Body of pancreas (tissue), 4 donors: ENCODE results near the gene KIF1A. TPM values are rescaled to one million over a fixed set of nuclear protein-coding genes. Genes with fewer than 3 reads are reported as not detected.

Experiments
- ATAC-seq: fragments of 150-250 bp; one replicate; pipeline ENCODE4 v1.9.1; 2016
- DNase-seq, 4 donors: peaks; one replicate each; pipeline ENCODE4 v3.0.0-alpha.2; 2019
- H3K27ac ChIP-seq, 4 donors: fragments of 200-600 bp; sonication (generic); 1 replicate in 3 of 4; 2 replicates in 1 of 4; pipeline versions ENCODE4 v1.5.1 to v1.6.1; 2016 to 2019; ENCODE audit warnings: mild to moderate bottlenecking in 1 of 4, mixed read lengths in 1 of 4, moderate library complexity in 1 of 4
- H3K27me3 ChIP-seq, 2 donors: fragments of 200-600 bp; sonication (generic); one replicate each; pipeline ENCODE4 v1.6.0; 2016; ENCODE audit warnings: mild to moderate bottlenecking in 1 of 2
- H3K36me3 ChIP-seq, 2 donors: fragments of 200-600 bp; sonication (generic); replicated peaks in 1 of 2; 2 replicates each; pipeline ENCODE4 v1.5.1; 2016; ENCODE audit warnings: low read depth in 2 of 2; ENCODE audit not compliant: insufficient read depth in 1 of 2
- H3K4me1 ChIP-seq: fragments of 200-600 bp; sonication (generic); one replicate; pipeline ENCODE4 v1.6.0; 2016
- H3K4me3 ChIP-seq, 2 donors: fragments of 200-600 bp; sonication (generic); 1 replicate in 1 of 2; 2 replicates in 1 of 2; pipeline ENCODE4 v1.5.1; 2016 to 2019
- H3K9me3 ChIP-seq, 3 donors: fragments of 200-600 bp; sonication (generic); 1 replicate in 2 of 3; 2 replicates in 1 of 3; pipeline ENCODE4 v1.5.1; 2016
- CTCF ChIP-seq, 7 experiments: fragments of 450-650 bp in 4 of 7; fragments of 200-600 bp in 3 of 7; sonication (generic) in 3 of 7; IDR thresholded peaks; one replicate each; pipeline ENCODE4 v1.5.1; 2016 to 2019; ENCODE audit warnings: antibody characterized with exemption in 7 of 7
- POLR2A ChIP-seq, 3 donors: fragments of 450-650 bp; IDR thresholded peaks; one replicate each; pipeline ENCODE4 v1.6.1; 2016; ENCODE audit warnings: antibody characterized with exemption in 3 of 3, mild to moderate bottlenecking in 2 of 3
- WGBS, 2 donors: methylation state at CpG; one replicate each; pipeline ENCODE4 v1.1.5; 2017; 5-methylcytosine and 5-hydroxymethylcytosine counted together
- intact Hi-C: fragments of 100-400 bp; cut with DNase I; formaldehyde crosslinking; loops from one replicate; pipeline ENCODE4 v1.15.1; 2023
- total RNA-seq, 2 donors: library from RNA; depleted of rRNA; stranded (reverse); fragments of >200 nt; gene quantifications; one replicate each; pipeline ENCODE4 v1.1.0, GENCODE V29; 2016

The KIF1A gene
- total RNA-seq, 2 donors from 2014 or later = 51.9 to 79.1 TPM

- WGBS, 2 donors = 86 to 90% methylated on average over 4 to 18 of the region's 18 CpGs
- Histone ChIP-seq H3K9me3 (no peaks in the 10 kb centered on the region), H3K27me3 (no peaks in the 10 kb centered on the region), H3K27ac (no peak overlapping the region), H3K4me1 (peaks cover 19% of the 10 kb centered on the region), H3K4me3 (no peak overlapping the region), H3K36me3 (no peaks in the 10 kb centered on the region)
- DNase-seq = no peak
- intact Hi-C loops = no loop called here
- TF ChIP-seq POLR2A (IDR thresholded peaks at IDR 0.05) (no peak), CTCF (IDR thresholded peaks at IDR 0.05) (no peak)
- no peak for ATAC-seq
These were observed 102.8 kb downstream of the KIF1A start for GRCh38 chr2:240717181-240717641.

- intact Hi-C loops = no loop called here
- H3K9me3 ChIP-seq = no peaks in the 10 kb centered on the region
- no peak overlapping the region for H3K27ac ChIP-seq
- no peak overlapping the region for H3K4me3 ChIP-seq
- WGBS, 2 donors = 92 to 93% methylated on average over 18 to 23 of the region's 23 CpGs
- peaks cover 19% of the 10 kb centered on the region for H3K4me1 ChIP-seq
- ATAC-seq (no peak), DNase-seq (no peak)
- TF ChIP-seq CTCF (IDR thresholded peaks at IDR 0.05) (no peak), POLR2A (IDR thresholded peaks at IDR 0.05) (no peak)
- no peaks in the 10 kb centered on the region for H3K27me3 ChIP-seq
- H3K36me3 ChIP-seq = no peaks in the 10 kb centered on the region
These were observed 103.8 kb downstream of the KIF1A start for GRCh38 chr2:240716130-240716798.

- peak in 1 of 7 experiments; percentile 0 for TF ChIP-seq CTCF (IDR thresholded peaks at IDR 0.05)
- no peak for TF ChIP-seq POLR2A (IDR thresholded peaks at IDR 0.05)
- H3K4me3 ChIP-seq = no peak overlapping the region
- 63 to 91% methylated on average over 4 to 22 of the region's 23 CpGs for WGBS, 2 donors
- no peaks in the 10 kb centered on the region for H3K36me3 ChIP-seq
- DNase-seq (peak; percentile 26 to 65 (median 54)), ATAC-seq (peak; percentile 41)
- intact Hi-C loops = no loop called here
- H3K4me1 ChIP-seq = peaks cover 19% of the 10 kb centered on the region
- no peak overlapping the region for H3K27ac ChIP-seq
- no peaks in the 10 kb centered on the region for H3K27me3 ChIP-seq
- no peaks in the 10 kb centered on the region for H3K9me3 ChIP-seq
These were observed 105.0 kb downstream of the KIF1A start for GRCh38 chr2:240714747-240715725.

- TF ChIP-seq POLR2A (IDR thresholded peaks at IDR 0.05) = no peak
- no peak for TF ChIP-seq CTCF (IDR thresholded peaks at IDR 0.05)
- 44% methylated on average over 12 to 26 of the region's 26 CpGs for WGBS, 2 donors
- Histone ChIP-seq H3K27ac (no peak overlapping the region), H3K36me3 (no peaks in the 10 kb centered on the region), H3K4me1 (peaks cover 19% of the 10 kb centered on the region), H3K9me3 (no peaks in the 10 kb centered on the region), H3K27me3 (no peaks in the 10 kb centered on the region), H3K4me3 (no peak overlapping the region)
- intact Hi-C loops = no loop called here
- peak; percentile 7 to 49 (median 38) for DNase-seq
- ATAC-seq = peak; percentile 43
These were observed 105.9 kb downstream of the KIF1A start for GRCh38 chr2:240713928-240714746.
